Suprapubic skin (tissue), 4 donors: ENCODE results near the gene CXorf58. TPM values are rescaled to one million over a fixed set of nuclear protein-coding genes. Genes with fewer than 3 reads are reported as not detected.
"Not testable (repeated sequence)": the region's sequence is repeated elsewhere in the genome, so short reads cannot be mapped to it uniquely, and the experiment has no call there.

Experiments used
- DNase-seq, 2 donors: peaks; one replicate each; pipeline ENCODE4 v3.0.0-alpha.2; 2019; ENCODE audit warnings: low spot score in 2 of 2
- H3K27ac ChIP-seq: fragments of 200-600 bp; sonication (generic); one replicate; pipeline ENCODE4 v1.5.1; 2019
- H3K27me3 ChIP-seq: fragments of 200-600 bp; sonication (generic); one replicate; pipeline ENCODE4 v1.5.1; 2019
- H3K36me3 ChIP-seq: fragments of 200-600 bp; sonication (generic); one replicate; pipeline ENCODE4 v1.5.1; 2019
- H3K4me1 ChIP-seq: fragments of 200-600 bp; sonication (generic); one replicate; pipeline ENCODE4 v1.5.1; 2019
- H3K4me3 ChIP-seq: fragments of 200-600 bp; sonication (generic); one replicate; pipeline ENCODE4 v1.5.1; 2019; ENCODE audit warnings: mild to moderate bottlenecking
- H3K9me3 ChIP-seq: fragments of 200-600 bp; sonication (generic); one replicate; pipeline ENCODE4 v1.5.1; 2019
- EP300 ChIP-seq: sonication (generic); formaldehyde crosslinking; IDR thresholded peaks from one replicate; pipeline ENCODE4 v1.6.1; 2017; ENCODE audit warnings: antibody characterized with exemption
- POLR2A ChIP-seq, 2 donors: fragments of 450-650 bp; IDR thresholded peaks; one replicate each; pipeline ENCODE4 v1.6.1; 2017; ENCODE audit warnings: antibody characterized with exemption in 2 of 2, mild to moderate bottlenecking in 2 of 2, moderate library complexity in 2 of 2
- POLR2AphosphoS5 ChIP-seq, 3 donors: sonication (generic); formaldehyde crosslinking; IDR thresholded peaks; one replicate each; pipeline ENCODE4 v1.6.1; 2017; ENCODE audit warnings: antibody characterized with exemption in 3 of 3
- WGBS: methylation state at CpG from one replicate; pipeline ENCODE4 v1.1.5; 2018; 5-methylcytosine and 5-hydroxymethylcytosine counted together
- total RNA-seq, 4 donors: library from RNA; depleted of rRNA; stranded (reverse); fragments of >200 nt; gene quantifications; one replicate each; pipeline ENCODE4 v1.1.0, GENCODE V29; 2016
- TF ChIP-seq, protein P1 (sequence below), 2 donors: fragments of 200-600 bp in 1 of 2; fragments of 450-650 bp in 1 of 2; sonication (generic) in 1 of 2; IDR thresholded peaks; one replicate each; pipeline ENCODE4 v1.5.1; 2016 to 2019; ENCODE audit warnings: antibody characterized with exemption in 2 of 2, mild to moderate bottlenecking in 1 of 2, moderate library complexity in 1 of 2

Gene CXorf58
- total RNA-seq, 4 donors from 2014 or later, result not detected

GRCh38 chrX:23952984-23953907 lies 45.4 kb downstream of the CXorf58 start:
- Histone ChIP-seq H3K4me1 (no peaks in the 10 kb centered on the region), H3K27me3 (no peaks in the 10 kb centered on the region), H3K36me3 (no peaks in the 10 kb centered on the region), H3K27ac (no peak overlapping the region), H3K4me3 (no peak overlapping the region), H3K9me3 (no peaks in the 10 kb centered on the region)
- no peak for DNase-seq
- 47% methylated on average over 9 of the region's 9 CpGs for WGBS
- no peak for TF ChIP-seq EP300

DNA sequence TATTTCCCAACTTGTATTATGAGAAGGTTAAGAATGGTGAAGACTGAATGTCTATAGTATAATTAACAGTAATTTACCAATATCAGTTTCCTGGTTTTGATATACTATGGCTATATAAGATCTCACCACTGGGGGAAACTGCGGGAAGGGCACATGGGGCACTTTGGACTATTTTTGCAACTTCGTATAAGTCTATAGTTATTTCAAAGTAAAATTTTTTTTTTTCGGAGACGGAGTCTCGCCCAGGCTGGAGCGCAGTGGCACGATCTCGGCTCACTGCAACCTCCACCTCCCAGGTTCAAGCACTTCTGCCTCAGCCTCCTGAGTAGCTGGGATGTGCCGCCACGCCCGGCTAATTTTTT lies 46.1 kb downstream of the CXorf58 start:
- no peaks in the 10 kb centered on the region for H3K27me3 ChIP-seq
- 90% methylated on average over 11 of the region's 11 CpGs for WGBS
- H3K4me3 ChIP-seq, result no peak overlapping the region
- no peaks in the 10 kb centered on the region for H3K4me1 ChIP-seq
- H3K27ac ChIP-seq, result no peak overlapping the region
- no peak for DNase-seq
- no peaks in the 10 kb centered on the region for H3K9me3 ChIP-seq
- TF ChIP-seq, protein P1, sequence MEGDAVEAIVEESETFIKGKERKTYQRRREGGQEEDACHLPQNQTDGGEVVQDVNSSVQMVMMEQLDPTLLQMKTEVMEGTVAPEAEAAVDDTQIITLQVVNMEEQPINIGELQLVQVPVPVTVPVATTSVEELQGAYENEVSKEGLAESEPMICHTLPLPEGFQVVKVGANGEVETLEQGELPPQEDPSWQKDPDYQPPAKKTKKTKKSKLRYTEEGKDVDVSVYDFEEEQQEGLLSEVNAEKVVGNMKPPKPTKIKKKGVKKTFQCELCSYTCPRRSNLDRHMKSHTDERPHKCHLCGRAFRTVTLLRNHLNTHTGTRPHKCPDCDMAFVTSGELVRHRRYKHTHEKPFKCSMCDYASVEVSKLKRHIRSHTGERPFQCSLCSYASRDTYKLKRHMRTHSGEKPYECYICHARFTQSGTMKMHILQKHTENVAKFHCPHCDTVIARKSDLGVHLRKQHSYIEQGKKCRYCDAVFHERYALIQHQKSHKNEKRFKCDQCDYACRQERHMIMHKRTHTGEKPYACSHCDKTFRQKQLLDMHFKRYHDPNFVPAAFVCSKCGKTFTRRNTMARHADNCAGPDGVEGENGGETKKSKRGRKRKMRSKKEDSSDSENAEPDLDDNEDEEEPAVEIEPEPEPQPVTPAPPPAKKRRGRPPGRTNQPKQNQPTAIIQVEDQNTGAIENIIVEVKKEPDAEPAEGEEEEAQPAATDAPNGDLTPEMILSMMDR (IDR thresholded peaks at IDR 0.05), result peak in 1 of 2 donors; percentile 3
- no peak for TF ChIP-seq EP300
- H3K36me3 ChIP-seq, result no peaks in the 10 kb centered on the region

- Histone ChIP-seq H3K36me3 (no peaks in the 10 kb centered on the region), H3K9me3 (no peaks in the 10 kb centered on the region), H3K27ac (no peak overlapping the region), H3K27me3 (no peaks in the 10 kb centered on the region), H3K4me1 (no peaks in the 10 kb centered on the region), H3K4me3 (no peak overlapping the region)
- WGBS, result 63% methylated on average over 4 of the region's 4 CpGs
- no peak for DNase-seq
- TF ChIP-seq POLR2A (IDR thresholded peaks at IDR 0.05) (no peak), EP300 (no peak), POLR2AphosphoS5 (IDR thresholded peaks at IDR 0.05) (no peak)
- TF ChIP-seq, protein P1 (IDR thresholded peaks at IDR 0.05), result no peak
Observed at GRCh38 chrX:23954396-23954795, 46.6 kb downstream of the CXorf58 start.

GRCh38 chrX:23959781-23960180 lies 52.0 kb downstream of the CXorf58 start:
- 80% methylated on average over 3 of the region's 3 CpGs for WGBS
- Histone ChIP-seq H3K4me1 (no peaks in the 10 kb centered on the region), H3K27me3 (no peaks in the 10 kb centered on the region), H3K9me3 (no peaks in the 10 kb centered on the region), H3K4me3 (no peak overlapping the region), H3K27ac (no peak overlapping the region), H3K36me3 (no peaks in the 10 kb centered on the region)
- DNase-seq, result no peak
- TF ChIP-seq, protein P1 (IDR thresholded peaks at IDR 0.05), result no peak
- TF ChIP-seq EP300 (no peak), POLR2A (IDR thresholded peaks at IDR 0.05) (no peak), POLR2AphosphoS5 (IDR thresholded peaks at IDR 0.05) (no peak)

DNA sequence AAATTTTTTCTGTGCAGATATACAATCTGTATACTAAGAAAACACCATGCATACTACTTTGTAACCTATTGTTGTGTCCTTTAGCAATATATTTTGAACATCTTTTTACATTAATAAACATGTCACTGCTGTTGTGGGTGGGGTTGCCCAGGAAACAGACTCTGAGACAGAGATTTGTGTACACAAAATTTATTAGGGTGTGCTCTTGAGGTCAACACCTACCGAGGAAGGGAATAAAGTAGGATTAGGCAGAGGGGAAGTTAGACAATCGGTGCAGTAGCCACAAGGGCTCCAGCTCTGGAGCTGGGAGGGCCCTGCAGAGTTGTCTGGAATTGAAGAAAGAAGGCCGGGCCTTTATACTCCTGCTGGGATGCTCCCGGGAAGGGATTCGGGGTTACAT lies 56.4 kb downstream of the CXorf58 start:
- DNase-seq, result no peak
- no peaks in the 10 kb centered on the region for H3K36me3 ChIP-seq
- H3K27me3 ChIP-seq, result no peaks in the 10 kb centered on the region
- H3K4me1 ChIP-seq, result no peaks in the 10 kb centered on the region
- no peak overlapping the region for H3K4me3 ChIP-seq
- TF ChIP-seq POLR2A (IDR thresholded peaks at IDR 0.05) (no peak), POLR2AphosphoS5 (IDR thresholded peaks at IDR 0.05) (no peak), EP300 (no peak)
- TF ChIP-seq, protein P1 (IDR thresholded peaks at IDR 0.05), result no peak
- no peak overlapping the region for H3K27ac ChIP-seq
- no peaks in the 10 kb centered on the region for H3K9me3 ChIP-seq
- WGBS, result 72% methylated on average over 5 of the region's 5 CpGs

- not testable (repeated sequence) for H3K4me3 ChIP-seq, H3K27me3 ChIP-seq, H3K4me1 ChIP-seq, H3K27ac ChIP-seq, DNase-seq, H3K36me3 ChIP-seq, H3K9me3 ChIP-seq
- 92% methylated on average over 8 of the region's 8 CpGs for WGBS
Observed at GRCh38 chrX:23965630-23966029, 57.8 kb downstream of the CXorf58 start.
